Measurements from ENCODE around the gene FLRT3. TPM values are rescaled to one million over a fixed set of nuclear protein-coding genes. Genes with fewer than 3 reads are reported as not detected.

The FLRT3 gene
- total RNA-seq, 2 experiments from 2014 or later, result not detected

DNA sequence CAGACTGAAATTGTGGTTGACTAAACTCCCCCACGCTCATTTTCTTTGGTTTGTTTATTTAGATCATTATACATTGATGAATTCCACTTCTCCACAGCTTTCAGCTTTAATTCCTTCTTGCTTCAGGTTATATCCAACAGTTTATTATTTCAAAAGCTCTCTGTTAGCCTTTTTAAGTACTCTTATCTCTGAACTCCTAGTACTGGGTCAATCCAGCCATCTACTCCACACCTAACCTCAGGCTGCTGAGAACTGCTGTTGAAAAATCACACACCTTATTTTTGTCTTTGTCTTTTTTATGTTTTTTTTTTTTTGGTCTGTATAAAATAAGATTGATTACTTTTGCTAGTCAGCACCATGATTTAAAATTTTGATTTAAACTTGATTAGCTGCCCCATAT is 32.9 kb downstream of the FLRT3 start:
- no peak for TF ChIP-seq EZH2phosphoT487 (IDR thresholded peaks at IDR 0.05; ENCODE audit: borderline replicate concordance, low read depth, low read length)
- TF ChIP-seq, protein P1, sequence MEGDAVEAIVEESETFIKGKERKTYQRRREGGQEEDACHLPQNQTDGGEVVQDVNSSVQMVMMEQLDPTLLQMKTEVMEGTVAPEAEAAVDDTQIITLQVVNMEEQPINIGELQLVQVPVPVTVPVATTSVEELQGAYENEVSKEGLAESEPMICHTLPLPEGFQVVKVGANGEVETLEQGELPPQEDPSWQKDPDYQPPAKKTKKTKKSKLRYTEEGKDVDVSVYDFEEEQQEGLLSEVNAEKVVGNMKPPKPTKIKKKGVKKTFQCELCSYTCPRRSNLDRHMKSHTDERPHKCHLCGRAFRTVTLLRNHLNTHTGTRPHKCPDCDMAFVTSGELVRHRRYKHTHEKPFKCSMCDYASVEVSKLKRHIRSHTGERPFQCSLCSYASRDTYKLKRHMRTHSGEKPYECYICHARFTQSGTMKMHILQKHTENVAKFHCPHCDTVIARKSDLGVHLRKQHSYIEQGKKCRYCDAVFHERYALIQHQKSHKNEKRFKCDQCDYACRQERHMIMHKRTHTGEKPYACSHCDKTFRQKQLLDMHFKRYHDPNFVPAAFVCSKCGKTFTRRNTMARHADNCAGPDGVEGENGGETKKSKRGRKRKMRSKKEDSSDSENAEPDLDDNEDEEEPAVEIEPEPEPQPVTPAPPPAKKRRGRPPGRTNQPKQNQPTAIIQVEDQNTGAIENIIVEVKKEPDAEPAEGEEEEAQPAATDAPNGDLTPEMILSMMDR (conservative IDR thresholded peaks at IDR 0.05; ENCODE audit: low read length), result no peak
- intact Hi-C loops (cut with micrococcal nuclease; ENCODE audit: unreplicated experiment), result no loop called here
- no peak for DNase-seq (ENCODE audit: low spot score)
- no peaks in the 10 kb centered on the region for H3K9me2 ChIP-seq (ENCODE audit: insufficient read depth, low read length)
- no peak overlapping the region for H2AFZ ChIP-seq (ENCODE audit: low read length)
- ChIA-PET CTCF (ENCODE audit: unreplicated experiment) (no interaction called here), POLR2A (no interaction called here)
- H3K4me2 ChIP-seq (ENCODE audit: low read length), result no peak overlapping the region
- no peaks in the 10 kb centered on the region for H3K4me1 ChIP-seq (ENCODE audit: insufficient read depth, low read length, poor library complexity, severe bottlenecking)
- no peaks in the 10 kb centered on the region for H3K79me2 ChIP-seq (ENCODE audit: insufficient read depth, low read depth, low read length)
- H3K27ac ChIP-seq (ENCODE audit: low read depth, low read length, poor library complexity, severe bottlenecking), result no peak overlapping the region
- H4K20me1 ChIP-seq (ENCODE audit: insufficient read depth, low read length), result no peaks in the 10 kb centered on the region
- H3K4me3 ChIP-seq (ENCODE audit: low read depth, low read length, poor library complexity, severe bottlenecking), result no peak overlapping the region
- H3K36me3 ChIP-seq (ENCODE audit: insufficient read depth, low read length), result no peaks in the 10 kb centered on the region
- no peaks in the 10 kb centered on the region for H3K9me3 ChIP-seq (ENCODE audit: low read length)
- BruUV-seq (replicated peaks), result no TSS peak

GRCh38 chr20:14303651-14304050 is 33.8 kb downstream of the FLRT3 start:
- TF ChIP-seq, protein P1 (conservative IDR thresholded peaks at IDR 0.05; ENCODE audit: low read length), result no peak
- TF ChIP-seq EZH2phosphoT487 (IDR thresholded peaks at IDR 0.05; ENCODE audit: borderline replicate concordance, low read depth, low read length), result no peak
- intact Hi-C loops (cut with micrococcal nuclease; ENCODE audit: unreplicated experiment), result no loop called here
- no peak overlapping the region for H3K4me3 ChIP-seq (ENCODE audit: low read depth, low read length, poor library complexity, severe bottlenecking)
- no peaks in the 10 kb centered on the region for H3K79me2 ChIP-seq (ENCODE audit: insufficient read depth, low read depth, low read length)
- H4K20me1 ChIP-seq (ENCODE audit: insufficient read depth, low read length), result no peaks in the 10 kb centered on the region
- H3K36me3 ChIP-seq (ENCODE audit: insufficient read depth, low read length), result no peaks in the 10 kb centered on the region
- ChIA-PET CTCF (ENCODE audit: unreplicated experiment) (no interaction called here), POLR2A (no interaction called here)
- no peak for DNase-seq (ENCODE audit: low spot score)
- BruUV-seq (replicated peaks), result no TSS peak
- no peaks in the 10 kb centered on the region for H3K9me3 ChIP-seq (ENCODE audit: low read length)
- no peaks in the 10 kb centered on the region for H3K4me1 ChIP-seq (ENCODE audit: insufficient read depth, low read length, poor library complexity, severe bottlenecking)
- no peaks in the 10 kb centered on the region for H3K9me2 ChIP-seq (ENCODE audit: insufficient read depth, low read length)
- H3K4me2 ChIP-seq (ENCODE audit: low read length), result no peak overlapping the region
- no peak overlapping the region for H3K27ac ChIP-seq (ENCODE audit: low read depth, low read length, poor library complexity, severe bottlenecking)
- H2AFZ ChIP-seq (ENCODE audit: low read length), result no peak overlapping the region

DNA sequence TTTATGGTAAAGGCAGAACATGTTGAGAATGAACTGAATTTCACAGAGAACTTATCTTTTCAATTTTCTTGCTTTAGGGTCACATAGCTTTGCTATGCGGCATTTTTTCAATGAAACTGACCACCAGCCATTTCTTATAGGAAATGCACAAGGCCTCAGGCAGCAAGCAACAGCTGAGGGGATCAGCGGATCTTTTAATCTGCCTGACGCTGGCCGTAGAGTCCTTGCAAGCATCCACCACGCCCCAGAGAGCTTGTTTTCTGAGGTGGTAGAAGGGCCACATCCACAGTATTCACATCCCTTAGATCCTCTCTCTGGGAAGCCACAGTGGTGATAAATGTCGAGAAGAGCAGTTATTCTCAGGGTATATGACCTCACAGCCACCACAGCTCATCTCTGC is 34.3 kb downstream of the FLRT3 start:
- no peak overlapping the region for H3K27ac ChIP-seq (ENCODE audit: low read depth, low read length, poor library complexity, severe bottlenecking)
- ChIA-PET POLR2A (no interaction called here), CTCF (ENCODE audit: unreplicated experiment) (no interaction called here)
- TF ChIP-seq, protein P1 (conservative IDR thresholded peaks at IDR 0.05; ENCODE audit: low read length), result no peak
- TF ChIP-seq EZH2phosphoT487 (IDR thresholded peaks at IDR 0.05; ENCODE audit: borderline replicate concordance, low read depth, low read length), result no peak
- H3K9me3 ChIP-seq (ENCODE audit: low read length), result no peaks in the 10 kb centered on the region
- no peak overlapping the region for H2AFZ ChIP-seq (ENCODE audit: low read length)
- DNase-seq (ENCODE audit: low spot score), result no peak
- H3K4me3 ChIP-seq (ENCODE audit: low read depth, low read length, poor library complexity, severe bottlenecking), result no peak overlapping the region
- BruUV-seq (replicated peaks), result no TSS peak
- H3K4me2 ChIP-seq (ENCODE audit: low read length), result no peak overlapping the region
- no peaks in the 10 kb centered on the region for H4K20me1 ChIP-seq (ENCODE audit: insufficient read depth, low read length)
- H3K36me3 ChIP-seq (ENCODE audit: insufficient read depth, low read length), result no peaks in the 10 kb centered on the region
- H3K4me1 ChIP-seq (ENCODE audit: insufficient read depth, low read length, poor library complexity, severe bottlenecking), result no peaks in the 10 kb centered on the region
- no peaks in the 10 kb centered on the region for H3K9me2 ChIP-seq (ENCODE audit: insufficient read depth, low read length)
- no peaks in the 10 kb centered on the region for H3K79me2 ChIP-seq (ENCODE audit: insufficient read depth, low read depth, low read length)
- intact Hi-C loops (cut with micrococcal nuclease; ENCODE audit: unreplicated experiment), result no loop called here
